KMS-11 (cell line): ENCODE results near the gene SLC35E3.

Experiments
- H2AFZ ChIP-seq: fragments of 200-600 bp; sonication (generic); 2 replicates; pipeline ENCODE4 v1.6.1; 2016; ENCODE audit warnings: antibody characterized with exemption, mixed run types, low read depth
- H3K27ac ChIP-seq: fragments of 200-600 bp; sonication (generic); 2 replicates; pipeline ENCODE4 v1.6.1; 2016; ENCODE audit warnings: mild to moderate bottlenecking, mixed run types
- H3K27me3 ChIP-seq: fragments of 200-600 bp; sonication (generic); 2 replicates; pipeline ENCODE4 v1.6.1; 2017; ENCODE audit warnings: mild to moderate bottlenecking, low read depth, mixed run types, moderate library complexity; ENCODE audit not compliant: insufficient read depth
- H3K36me3 ChIP-seq: fragments of 200-600 bp; sonication (generic); 2 replicates; pipeline ENCODE4 v1.6.1; 2017; ENCODE audit warnings: mild to moderate bottlenecking, mixed run types; ENCODE audit not compliant: insufficient read depth
- H3K4me1 ChIP-seq: fragments of 200-600 bp; sonication (generic); 2 replicates; pipeline ENCODE4 v1.6.1; 2016; ENCODE audit warnings: mild to moderate bottlenecking, low read depth, mixed run types; ENCODE audit not compliant: poor library complexity, severe bottlenecking
- H3K4me2 ChIP-seq: fragments of 200-600 bp; sonication (generic); 2 replicates; pipeline ENCODE4 v1.7.0; 2016; ENCODE audit warnings: mild to moderate bottlenecking, mixed run types
- H3K4me3 ChIP-seq: fragments of 200-600 bp; sonication (generic); IDR thresholded peaks from 2 replicates; pipeline ENCODE4 v1.6.1; 2017; ENCODE audit warnings: low read depth, low read length, mixed read lengths; ENCODE audit not compliant: insufficient read depth
- H3K79me2 ChIP-seq: fragments of 200-600 bp; sonication (generic); 2 replicates; pipeline ENCODE4 v1.6.1; 2016; ENCODE audit warnings: low read depth, mixed run types; ENCODE audit not compliant: insufficient read depth
- H3K9ac ChIP-seq: fragments of 200-600 bp; sonication (generic); 2 replicates; pipeline ENCODE4 v1.6.1; 2016; ENCODE audit warnings: mild to moderate bottlenecking, mixed run types
- H4K20me1 ChIP-seq: fragments of 200-600 bp; sonication (generic); 2 replicates; pipeline ENCODE4 v1.6.1; 2016; ENCODE audit warnings: mild to moderate bottlenecking, mixed run types; ENCODE audit not compliant: insufficient read depth
- CTCF ChIP-seq: fragments of 200-600 bp; sonication (generic); conservative IDR thresholded peaks from 2 replicates; pipeline ENCODE4 v1.6.1; 2017; ENCODE audit warnings: low read depth, mild to moderate bottlenecking, antibody characterized with exemption, low read length, moderate library complexity, mixed read lengths

Gene SLC35E3

GRCh38 chr12:68759852-68760251 is 13.9 kb downstream of the SLC35E3 start:
- H3K4me3 ChIP-seq = no peak overlapping the region
- no peak overlapping the region for H2AFZ ChIP-seq
- H3K27me3 ChIP-seq = no peaks in the 10 kb centered on the region
- peaks cover 7% of the 10 kb centered on the region for H3K4me1 ChIP-seq
- H4K20me1 ChIP-seq = no peaks in the 10 kb centered on the region
- H3K4me2 ChIP-seq = no peak overlapping the region
- no peak for TF ChIP-seq CTCF
- no peaks in the 10 kb centered on the region for H3K36me3 ChIP-seq
- H3K27ac ChIP-seq = no peak overlapping the region
- no peak overlapping the region for H3K9ac ChIP-seq
- H3K79me2 ChIP-seq = no peaks in the 10 kb centered on the region

- Histone ChIP-seq H3K4me3 (no peak overlapping the region), H3K4me2 (no peak overlapping the region), H3K36me3 (no peaks in the 10 kb centered on the region), H3K9ac (no peak overlapping the region), H3K27ac (no peak overlapping the region), H4K20me1 (no peaks in the 10 kb centered on the region), H3K79me2 (no peaks in the 10 kb centered on the region), H2AFZ (no peak overlapping the region), H3K27me3 (no peaks in the 10 kb centered on the region), H3K4me1 (peaks cover 7% of the 10 kb centered on the region)
- no peak for TF ChIP-seq CTCF
These were observed 14.9 kb downstream of the SLC35E3 start for GRCh38 chr12:68760806-68761441.

GRCh38 chr12:68761442-68761812 is 15.5 kb downstream of the SLC35E3 start:
- Histone ChIP-seq H4K20me1 (no peaks in the 10 kb centered on the region), H3K4me2 (no peak overlapping the region), H3K27me3 (no peaks in the 10 kb centered on the region), H3K36me3 (no peaks in the 10 kb centered on the region), H3K27ac (no peak overlapping the region), H3K4me1 (peaks cover 7% of the 10 kb centered on the region), H3K4me3 (no peak overlapping the region), H2AFZ (no peak overlapping the region), H3K9ac (no peak overlapping the region), H3K79me2 (no peaks in the 10 kb centered on the region)
- no peak for TF ChIP-seq CTCF

GRCh38 chr12:68761901-68762630 is 16.1 kb downstream of the SLC35E3 start:
- Histone ChIP-seq H3K4me2 (no peak overlapping the region), H3K4me3 (no peak overlapping the region), H3K4me1 (peaks cover 7% of the 10 kb centered on the region), H3K36me3 (no peaks in the 10 kb centered on the region), H3K27ac (no peak overlapping the region), H3K79me2 (no peaks in the 10 kb centered on the region), H3K9ac (no peak overlapping the region), H4K20me1 (no peaks in the 10 kb centered on the region), H2AFZ (no peak overlapping the region), H3K27me3 (no peaks in the 10 kb centered on the region)
- no peak for TF ChIP-seq CTCF
